Gastrocnemius medialis (tissue), 4 donors: ENCODE measurements around the gene GTF2H1.

Experiments used
- POLR2A ChIP-seq, 2 donors: fragments of 450-650 bp; IDR thresholded peaks; one replicate each; pipeline ENCODE4 v1.6.1; 2017; ENCODE audit warnings: antibody characterized with exemption in 2 of 2, mild to moderate bottlenecking in 2 of 2, moderate library complexity in 2 of 2
- TF ChIP-seq, protein P1 (sequence below), 5 experiments: fragments of 450-650 bp in 3 of 5; fragments of 200-600 bp in 2 of 5; sonication (generic) in 2 of 5; IDR thresholded peaks in 4 of 5; conservative IDR thresholded peaks in 1 of 5; 1 replicate in 4 of 5; 2 replicates in 1 of 5; pipeline ENCODE4 v1.5.1; 2016 to 2019; ENCODE audit warnings: antibody characterized with exemption in 5 of 5, mild to moderate bottlenecking in 3 of 5, moderate library complexity in 3 of 5

- no peak for TF ChIP-seq POLR2A (IDR thresholded peaks at IDR 0.05)
- TF ChIP-seq, protein P1, sequence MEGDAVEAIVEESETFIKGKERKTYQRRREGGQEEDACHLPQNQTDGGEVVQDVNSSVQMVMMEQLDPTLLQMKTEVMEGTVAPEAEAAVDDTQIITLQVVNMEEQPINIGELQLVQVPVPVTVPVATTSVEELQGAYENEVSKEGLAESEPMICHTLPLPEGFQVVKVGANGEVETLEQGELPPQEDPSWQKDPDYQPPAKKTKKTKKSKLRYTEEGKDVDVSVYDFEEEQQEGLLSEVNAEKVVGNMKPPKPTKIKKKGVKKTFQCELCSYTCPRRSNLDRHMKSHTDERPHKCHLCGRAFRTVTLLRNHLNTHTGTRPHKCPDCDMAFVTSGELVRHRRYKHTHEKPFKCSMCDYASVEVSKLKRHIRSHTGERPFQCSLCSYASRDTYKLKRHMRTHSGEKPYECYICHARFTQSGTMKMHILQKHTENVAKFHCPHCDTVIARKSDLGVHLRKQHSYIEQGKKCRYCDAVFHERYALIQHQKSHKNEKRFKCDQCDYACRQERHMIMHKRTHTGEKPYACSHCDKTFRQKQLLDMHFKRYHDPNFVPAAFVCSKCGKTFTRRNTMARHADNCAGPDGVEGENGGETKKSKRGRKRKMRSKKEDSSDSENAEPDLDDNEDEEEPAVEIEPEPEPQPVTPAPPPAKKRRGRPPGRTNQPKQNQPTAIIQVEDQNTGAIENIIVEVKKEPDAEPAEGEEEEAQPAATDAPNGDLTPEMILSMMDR (IDR thresholded peaks at IDR 0.05 in 4 of 5, conservative IDR thresholded peaks at IDR 0.05 in 1 of 5): no peak
Measured at GRCh38 chr11:18371279-18371678, 48.9 kb downstream of the GTF2H1 start.
